Gastroesophageal sphincter (tissue), 4 donors: Measurements from ENCODE around the gene ARHGAP24. TPM values are rescaled to one million over a fixed set of nuclear protein-coding genes. Genes with fewer than 3 reads are reported as not detected.

Experiments used
- ATAC-seq: fragments of 150-250 bp; one replicate; pipeline ENCODE4 v1.9.1; 2016; ENCODE audit warnings: mild to moderate bottlenecking, moderate library complexity
- H3K27ac ChIP-seq, 4 donors: fragments of 200-600 bp; sonication (generic) in 3 of 4; 1 replicate in 3 of 4; 2 replicates in 1 of 4; pipeline ENCODE4 v1.5.1; 2016 to 2019
- H3K27me3 ChIP-seq: fragments of 200-600 bp; sonication (generic); one replicate; pipeline ENCODE4 v1.5.1; 2019
- H3K36me3 ChIP-seq, 2 donors: fragments of 200-600 bp; sonication (generic); one replicate each; pipeline ENCODE4 v1.5.1; 2019; ENCODE audit warnings: control low read depth in 1 of 2
- H3K4me1 ChIP-seq, 3 donors: fragments of 200-600 bp; sonication (generic); 1 replicate in 2 of 3; 2 replicates in 1 of 3; pipeline ENCODE4 v1.5.1; 2016 to 2019; ENCODE audit warnings: control low read depth in 2 of 3
- H3K4me3 ChIP-seq, 2 donors: fragments of 200-600 bp; sonication (generic); one replicate each; pipeline ENCODE4 v1.5.1; 2019; ENCODE audit warnings: mild to moderate bottlenecking in 1 of 2, moderate library complexity in 1 of 2
- H3K9me3 ChIP-seq, 3 donors: fragments of 200-600 bp; sonication (generic); one replicate each; pipeline ENCODE4 v1.5.1; 2017 to 2019; ENCODE audit warnings: control low read depth in 2 of 3
- CTCF ChIP-seq, 4 experiments: fragments of 200-600 bp in 2 of 4; fragments of 450-650 bp in 2 of 4; sonication (generic) in 1 of 4; IDR thresholded peaks; one replicate each; pipeline ENCODE4 v1.5.1; 2017 to 2019; ENCODE audit warnings: antibody characterized with exemption in 4 of 4, mild to moderate bottlenecking in 2 of 4, moderate library complexity in 2 of 4
- EP300 ChIP-seq: sonication (generic); formaldehyde crosslinking; IDR thresholded peaks from one replicate; pipeline ENCODE4 v1.6.1; 2017; ENCODE audit warnings: antibody characterized with exemption, mild to moderate bottlenecking
- POLR2A ChIP-seq, 2 donors: fragments of 450-650 bp; IDR thresholded peaks; one replicate each; pipeline ENCODE4 v1.6.1; 2017; ENCODE audit warnings: antibody characterized with exemption in 2 of 2, mild to moderate bottlenecking in 2 of 2, moderate library complexity in 1 of 2
- POLR2AphosphoS5 ChIP-seq: sonication (generic); formaldehyde crosslinking; IDR thresholded peaks from one replicate; pipeline ENCODE4 v1.6.1; 2017; ENCODE audit warnings: antibody characterized with exemption
- WGBS, 2 donors: methylation state at CpG; one replicate each; pipeline ENCODE4 v1.1.5; 2018; ENCODE audit warnings: low coverage in 1 of 2; 5-methylcytosine and 5-hydroxymethylcytosine counted together
- total RNA-seq, 4 donors: library from RNA; depleted of rRNA; stranded (reverse); fragments of >200 nt; gene quantifications; one replicate each; pipeline ENCODE4 v1.1.0, GENCODE V29; 2016

Gene ARHGAP24
- total RNA-seq, 4 donors from 2014 or later = 24.4 to 38.6 (median 34.3) TPM

- Histone ChIP-seq H3K27ac (no peak overlapping the region), H3K9me3 (no peaks in the 10 kb centered on the region), H3K4me3 (no peak overlapping the region), H3K27me3 (no peaks in the 10 kb centered on the region), H3K4me1 (peaks cover 3 to 22% (median 7%) of the 10 kb centered on the region in 3 donors), H3K36me3 (no peaks in the 10 kb centered on the region)
- WGBS, 2 donors = 69 to 79% methylated on average over 2 of the region's 2 CpGs
- TF ChIP-seq POLR2AphosphoS5 = no peak
- TF ChIP-seq EP300 = no peak
- no peak for ATAC-seq
Measured at GRCh38 chr4:85798012-85798770, 323.2 kb downstream of the ARHGAP24 start.

- ATAC-seq = no peak
- H3K36me3 ChIP-seq = no peaks in the 10 kb centered on the region
- no peaks in the 10 kb centered on the region for H3K9me3 ChIP-seq
- TF ChIP-seq POLR2A (IDR thresholded peaks at IDR 0.05) (no peak), POLR2AphosphoS5 (no peak), CTCF (IDR thresholded peaks at IDR 0.05) (no peak), EP300 (no peak)
- no peak overlapping the region for H3K4me3 ChIP-seq
- no peaks in the 10 kb centered on the region for H3K27me3 ChIP-seq
- WGBS, 2 donors = 82 to 83% methylated on average over 3 to 4 of the region's 4 CpGs
- peaks cover 3 to 14% (median 5%) of the 10 kb centered on the region in 3 donors for H3K4me1 ChIP-seq
- no peak overlapping the region for H3K27ac ChIP-seq
Measured at GRCh38 chr4:85803856-85804255, 328.9 kb downstream of the ARHGAP24 start.

GRCh38 chr4:85805891-85806290 is 330.9 kb downstream of the ARHGAP24 start:
- 20 to 40% methylated on average over 1 of the region's 1 CpG for WGBS, 2 donors
- no peaks in the 10 kb centered on the region for H3K9me3 ChIP-seq
- no peak overlapping the region for H3K4me3 ChIP-seq
- no peak for TF ChIP-seq CTCF (IDR thresholded peaks at IDR 0.05)
- TF ChIP-seq POLR2A (IDR thresholded peaks at IDR 0.05) = no peak
- no peak for TF ChIP-seq EP300
- TF ChIP-seq POLR2AphosphoS5 = no peak
- H3K36me3 ChIP-seq = no peaks in the 10 kb centered on the region
- no peaks in the 10 kb centered on the region for H3K27me3 ChIP-seq
- no peak for ATAC-seq
- H3K27ac ChIP-seq = no peak overlapping the region
- H3K4me1 ChIP-seq = peaks cover 0 to 14% (median 0%) of the 10 kb centered on the region in 3 donors

GRCh38 chr4:85806334-85806733 is 331.4 kb downstream of the ARHGAP24 start:
- H3K4me1 ChIP-seq = peaks cover 0 to 14% (median 0%) of the 10 kb centered on the region in 3 donors
- H3K27ac ChIP-seq = no peak overlapping the region
- TF ChIP-seq POLR2AphosphoS5 (no peak), POLR2A (IDR thresholded peaks at IDR 0.05) (no peak), EP300 (no peak), CTCF (IDR thresholded peaks at IDR 0.05) (no peak)
- no peak overlapping the region for H3K4me3 ChIP-seq
- no peaks in the 10 kb centered on the region for H3K36me3 ChIP-seq
- no peaks in the 10 kb centered on the region for H3K27me3 ChIP-seq
- ATAC-seq = no peak
- H3K9me3 ChIP-seq = no peaks in the 10 kb centered on the region

GRCh38 chr4:85807247-85807950 is 332.4 kb downstream of the ARHGAP24 start:
- peak; percentile 58 for ATAC-seq
- no peaks in the 10 kb centered on the region for H3K27me3 ChIP-seq
- H3K36me3 ChIP-seq = no peaks in the 10 kb centered on the region
- no peak for TF ChIP-seq POLR2AphosphoS5
- TF ChIP-seq CTCF (IDR thresholded peaks at IDR 0.05) = no peak
- no peak for TF ChIP-seq POLR2A (IDR thresholded peaks at IDR 0.05)
- no peak for TF ChIP-seq EP300
- no peaks in the 10 kb centered on the region for H3K9me3 ChIP-seq
- no peak overlapping the region for H3K4me3 ChIP-seq
- 35 to 41% methylated on average over 3 of the region's 3 CpGs for WGBS, 2 donors
- no peak overlapping the region for H3K27ac ChIP-seq
- H3K4me1 ChIP-seq = peaks cover 0 to 14% (median 0%) of the 10 kb centered on the region in 3 donors
